K562 (cell line): ENCODE results near the gene SIAE.

Experiments used
- CHD1 ChIP-seq: fragments of 200-600 bp; sonication (generic); IDR thresholded peaks from one replicate; pipeline ENCODE4 v1.6.1; 2012; ENCODE audit warnings: mild to moderate bottlenecking, moderate library complexity, low read length, inconsistent platforms
- EHMT2 ChIP-seq: fragments of 450-650 bp; IDR thresholded peaks from 2 replicates; pipeline ENCODE4 v1.6.1; 2018; ENCODE audit warnings: antibody characterized with exemption
- ETV6 ChIP-seq, 3 experiments: fragments of 150-350 bp in 1 of 3; sonication (generic) in 1 of 3; formaldehyde crosslinking in 1 of 3; IDR thresholded peaks; 2 replicates each; pipeline versions ENCODE4 v1.6.1 to v1.8.0; 2014 to 2022; ENCODE audit warnings: borderline replicate concordance in 2 of 3, low read depth in 2 of 3, antibody characterized with exemption in 1 of 3, low read length in 1 of 3, mild to moderate bottlenecking in 1 of 3, missing genetic modification reagents in 1 of 3
- NFIC ChIP-seq: fragments of 450-650 bp; IDR thresholded peaks from 2 replicates; pipeline ENCODE4 v1.6.1; 2017; ENCODE audit warnings: mild to moderate bottlenecking, inconsistent platforms
- NFRKB ChIP-seq: fragments of 450-650 bp; IDR thresholded peaks from 2 replicates; pipeline ENCODE4 v1.6.1; 2016; ENCODE audit warnings: low read depth
- POLR2A ChIP-seq: fragments of 450-650 bp; conservative IDR thresholded peaks from 2 replicates; pipeline ENCODE4 v1.6.1; 2016
- ZBTB8A ChIP-seq: fragments of 450-650 bp; IDR thresholded peaks from 2 replicates; pipeline ENCODE4 v1.6.1; 2018; ENCODE audit warnings: mild to moderate bottlenecking, moderate library complexity; ENCODE audit not compliant: partially characterized antibody
- TF ChIP-seq, protein P1 (sequence below), 3 experiments: IDR thresholded peaks in 2 of 3; conservative IDR thresholded peaks in 1 of 3; 2 replicates each; pipeline ENCODE4 v1.5.1; 2011 to 2012; ENCODE audit warnings: low read length in 3 of 3, mild to moderate bottlenecking in 3 of 3, control low read depth in 2 of 3, improper control_type of control experiment in 1 of 3, inconsistent platforms in 1 of 3, low read depth in 1 of 3, mixed read lengths in 1 of 3, moderate library complexity in 1 of 3; ENCODE audit not compliant: insufficient read depth in 2 of 3

GRCh38 chr11:124716591-124716990 is 43.1 kb upstream of the SIAE start:
- TF ChIP-seq ZBTB8A (no peak), NFRKB (no peak), EHMT2 (no peak), POLR2A (no peak), CHD1 (no peak), ETV6 (IDR thresholded peaks at IDR 0.05; ENCODE audit: borderline replicate concordance in 1 of 2, low read depth in 2 of 2, low read length in 1 of 2) (no peak), ETV6 (CRISPR knock-in tag; IDR thresholded peaks at IDR 0.05; ENCODE audit: borderline replicate concordance) (no peak), NFIC (no peak)
- TF ChIP-seq, protein P1, sequence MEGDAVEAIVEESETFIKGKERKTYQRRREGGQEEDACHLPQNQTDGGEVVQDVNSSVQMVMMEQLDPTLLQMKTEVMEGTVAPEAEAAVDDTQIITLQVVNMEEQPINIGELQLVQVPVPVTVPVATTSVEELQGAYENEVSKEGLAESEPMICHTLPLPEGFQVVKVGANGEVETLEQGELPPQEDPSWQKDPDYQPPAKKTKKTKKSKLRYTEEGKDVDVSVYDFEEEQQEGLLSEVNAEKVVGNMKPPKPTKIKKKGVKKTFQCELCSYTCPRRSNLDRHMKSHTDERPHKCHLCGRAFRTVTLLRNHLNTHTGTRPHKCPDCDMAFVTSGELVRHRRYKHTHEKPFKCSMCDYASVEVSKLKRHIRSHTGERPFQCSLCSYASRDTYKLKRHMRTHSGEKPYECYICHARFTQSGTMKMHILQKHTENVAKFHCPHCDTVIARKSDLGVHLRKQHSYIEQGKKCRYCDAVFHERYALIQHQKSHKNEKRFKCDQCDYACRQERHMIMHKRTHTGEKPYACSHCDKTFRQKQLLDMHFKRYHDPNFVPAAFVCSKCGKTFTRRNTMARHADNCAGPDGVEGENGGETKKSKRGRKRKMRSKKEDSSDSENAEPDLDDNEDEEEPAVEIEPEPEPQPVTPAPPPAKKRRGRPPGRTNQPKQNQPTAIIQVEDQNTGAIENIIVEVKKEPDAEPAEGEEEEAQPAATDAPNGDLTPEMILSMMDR (IDR thresholded peaks at IDR 0.05 in 2 of 3, conservative IDR thresholded peaks at IDR 0.05 in 1 of 3; ENCODE audit: insufficient read depth in 2 of 3, low read depth in 1 of 3, low read length in 3 of 3) = no peak
